IPS DF 6.9 (cell line): ENCODE results near the gene APOBEC4.

Experiments used
- DNase-seq: peaks from one replicate; pipeline ENCODE4 v3.0.0-alpha.2; 2013; ENCODE audit warnings: low read depth, low spot score
- H3K27ac ChIP-seq: one replicate; pipeline ENCODE4 v1.5.1; 2013; ENCODE audit warnings: low read length, control low read depth
- H3K27me3 ChIP-seq: 2 replicates; pipeline ENCODE4 v1.6.1; 2013; ENCODE audit warnings: mild to moderate bottlenecking, low read length; ENCODE audit not compliant: control insufficient read depth, insufficient read depth
- H3K36me3 ChIP-seq: 2 replicates; pipeline ENCODE4 v1.6.1; 2013; ENCODE audit warnings: low read length; ENCODE audit not compliant: control insufficient read depth, insufficient read depth
- H3K4me1 ChIP-seq: 2 replicates; pipeline ENCODE4 v1.6.1; 2013; ENCODE audit warnings: low read length; ENCODE audit not compliant: control insufficient read depth, insufficient read depth
- H3K4me3 ChIP-seq: 2 replicates; pipeline ENCODE4 v1.5.1; 2013; ENCODE audit warnings: mild to moderate bottlenecking, low read length
- H3K9me3 ChIP-seq: 2 replicates; pipeline ENCODE4 v1.6.1; 2013; ENCODE audit warnings: low read length, inconsistent platforms; ENCODE audit not compliant: control insufficient read depth, insufficient read depth
- WGBS: extraction: QIAGEN DNeasy Blood & Tissue Kit; methylation state at CpG from one replicate; pipeline ENCODE4 v1.1.7; 2013; ENCODE audit warnings: mixed read lengths, missing lambda C conversion rate; ENCODE audit not compliant: insufficient read length, insufficient coverage; 5-methylcytosine and 5-hydroxymethylcytosine counted together

Gene APOBEC4, protein sequence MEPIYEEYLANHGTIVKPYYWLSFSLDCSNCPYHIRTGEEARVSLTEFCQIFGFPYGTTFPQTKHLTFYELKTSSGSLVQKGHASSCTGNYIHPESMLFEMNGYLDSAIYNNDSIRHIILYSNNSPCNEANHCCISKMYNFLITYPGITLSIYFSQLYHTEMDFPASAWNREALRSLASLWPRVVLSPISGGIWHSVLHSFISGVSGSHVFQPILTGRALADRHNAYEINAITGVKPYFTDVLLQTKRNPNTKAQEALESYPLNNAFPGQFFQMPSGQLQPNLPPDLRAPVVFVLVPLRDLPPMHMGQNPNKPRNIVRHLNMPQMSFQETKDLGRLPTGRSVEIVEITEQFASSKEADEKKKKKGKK

DNA sequence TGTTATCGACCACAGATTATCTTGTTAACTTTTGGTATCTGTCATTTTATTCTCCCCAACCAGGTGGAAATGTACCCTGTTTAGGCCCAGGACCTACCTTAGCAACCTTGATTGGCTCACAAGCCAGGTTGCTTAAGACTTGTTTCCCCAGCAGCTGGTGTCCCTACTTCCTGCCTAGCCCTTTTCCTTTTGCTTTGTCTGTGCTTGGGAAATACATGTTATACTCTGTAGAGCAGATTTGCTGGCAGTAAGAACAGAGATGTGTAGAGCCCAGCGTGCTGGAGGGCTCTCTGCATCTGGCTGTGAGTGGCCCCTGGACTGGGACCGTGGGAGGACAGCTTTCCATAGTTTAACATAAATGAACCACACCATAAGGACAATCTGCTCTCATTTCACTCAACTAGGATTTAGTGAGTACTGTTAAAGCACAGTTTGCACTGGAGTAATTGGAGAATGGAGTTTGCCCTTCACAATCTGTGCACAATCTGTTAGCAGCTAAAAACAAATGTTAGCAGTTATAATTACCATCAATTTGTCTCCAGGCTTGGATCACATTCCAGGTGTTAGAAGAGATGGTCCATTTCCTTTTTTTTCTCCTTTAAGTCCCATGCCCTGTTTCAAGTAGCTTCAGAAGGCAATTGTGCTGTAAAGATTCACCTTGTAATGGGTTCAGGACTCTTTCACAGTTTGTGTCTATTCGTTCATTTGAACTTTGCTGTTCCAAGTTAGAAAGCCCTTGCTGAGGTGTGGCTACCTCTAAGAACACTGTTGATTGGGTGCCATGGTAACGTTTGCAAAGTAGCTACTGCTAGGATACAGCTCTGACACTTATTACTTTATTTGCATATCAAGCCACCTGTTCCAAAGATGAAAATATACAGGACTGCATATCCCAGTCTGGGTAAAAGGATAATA, at the start of gene APOBEC4:
Gene APOBEC4 (minus strand): TSS at position 770 of the 915 bp plus-strand sequence. CDS start 4,535 bp downstream, outside the sequence.
- Histone ChIP-seq H3K4me1 (no peaks in the 10 kb centered on the region), H3K4me3 (no peak within 1 kb of the TSS), H3K9me3 (no peaks in the 10 kb centered on the region), H3K27me3 (no peaks in the 10 kb centered on the region), H3K36me3 (no peaks in the 10 kb centered on the region), H3K27ac (no peak within 1 kb of the TSS)
- no CpG with 5 or more reads among the region's 5 CpGs for WGBS
- no peak for DNase-seq

DNA sequence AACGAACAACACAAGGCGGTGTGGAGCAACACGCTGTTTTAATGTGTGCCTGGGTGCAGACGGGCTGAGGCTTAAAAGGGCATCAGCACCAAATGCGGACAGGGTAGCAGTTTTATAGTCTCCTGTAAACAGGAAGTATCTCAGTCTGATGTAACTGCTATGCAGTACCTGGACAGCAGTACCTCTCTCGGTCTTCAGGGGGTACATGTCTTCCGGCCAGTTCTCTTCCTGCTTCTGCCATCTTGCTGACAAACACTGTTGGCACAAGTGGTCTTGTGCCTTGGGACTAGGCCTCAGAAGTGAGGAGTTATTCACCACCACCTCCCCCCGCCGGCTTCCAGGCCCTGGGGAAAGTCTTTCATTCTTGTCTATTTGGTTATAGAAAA, 49.7 kb upstream of the APOBEC4 start:
- no CpG with 5 or more reads among the region's 9 CpGs for WGBS
- DNase-seq = no peak
- no peak overlapping the region for H3K4me3 ChIP-seq
- H3K4me1 ChIP-seq = no peaks in the 10 kb centered on the region
- H3K27ac ChIP-seq = no peak overlapping the region
- no peaks in the 10 kb centered on the region for H3K36me3 ChIP-seq
- H3K27me3 ChIP-seq = no peaks in the 10 kb centered on the region
- no peaks in the 10 kb centered on the region for H3K9me3 ChIP-seq

DNA sequence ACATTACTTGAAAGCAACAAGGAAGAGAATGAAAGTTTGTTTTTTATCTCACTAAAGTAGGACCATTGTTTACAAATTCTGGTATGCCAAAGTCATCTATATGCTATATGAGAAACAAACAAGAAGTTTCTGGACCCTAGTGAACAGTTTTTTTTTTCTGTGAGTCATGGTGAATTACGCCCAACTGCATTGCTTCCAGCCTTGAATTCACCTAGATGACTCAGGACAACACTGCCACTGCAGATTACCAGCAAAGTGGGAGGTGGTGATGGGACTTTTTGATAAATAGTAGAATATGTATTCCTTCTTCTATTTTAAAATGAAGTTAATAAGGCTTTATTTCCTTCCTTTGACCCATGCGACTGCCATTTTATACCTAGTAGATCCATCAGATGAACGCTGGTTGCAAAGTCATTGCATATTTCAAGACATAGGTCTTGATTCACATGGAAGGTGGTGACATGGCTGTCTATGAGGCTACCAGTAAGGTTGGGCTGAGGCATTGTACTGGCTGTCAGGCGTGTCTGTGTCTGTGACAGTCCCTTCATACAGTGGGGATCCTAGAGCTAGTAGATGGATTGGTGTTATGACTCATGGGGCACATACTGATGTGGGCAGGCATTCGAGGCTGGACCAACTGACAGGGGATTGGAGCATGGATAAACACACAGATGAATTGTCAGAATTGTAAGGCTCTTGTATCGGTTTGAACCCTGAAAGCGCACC, 49.1 kb upstream of the APOBEC4 start:
- WGBS = no CpG with 5 or more reads among the region's 7 CpGs
- no peak overlapping the region for H3K4me3 ChIP-seq
- H3K36me3 ChIP-seq = no peaks in the 10 kb centered on the region
- no peak for DNase-seq
- H3K27ac ChIP-seq = no peak overlapping the region
- no peaks in the 10 kb centered on the region for H3K4me1 ChIP-seq
- no peaks in the 10 kb centered on the region for H3K27me3 ChIP-seq
- no peaks in the 10 kb centered on the region for H3K9me3 ChIP-seq

DNA sequence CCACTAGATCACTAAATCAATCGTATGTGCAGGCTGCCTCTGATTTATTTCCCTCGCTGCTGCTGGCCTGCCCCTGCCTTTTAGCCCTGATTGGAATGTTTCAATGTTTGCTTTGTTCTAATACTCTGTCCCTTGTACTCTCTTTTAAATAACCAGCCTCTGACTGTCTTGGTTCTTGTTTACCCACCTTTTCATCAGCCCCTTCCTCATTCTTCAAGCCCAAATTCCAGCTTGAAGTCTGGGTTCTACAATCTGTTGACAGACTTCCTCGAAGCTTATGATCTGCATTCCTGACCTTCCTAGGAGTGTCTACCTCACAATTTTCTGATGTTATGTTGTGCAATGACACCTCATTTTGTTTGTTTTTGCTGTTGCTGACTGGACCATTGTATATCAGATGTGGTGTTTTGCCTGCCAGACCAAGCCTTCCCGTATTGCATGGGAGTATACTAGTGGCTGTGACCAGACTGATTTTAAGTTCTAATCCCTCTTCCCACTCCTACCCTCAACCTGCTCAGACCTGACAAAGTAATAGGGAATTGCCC, 46.6 kb upstream of the APOBEC4 start:
- no peaks in the 10 kb centered on the region for H3K4me1 ChIP-seq
- no peaks in the 10 kb centered on the region for H3K9me3 ChIP-seq
- no peak overlapping the region for H3K27ac ChIP-seq
- H3K36me3 ChIP-seq = no peaks in the 10 kb centered on the region
- H3K27me3 ChIP-seq = no peaks in the 10 kb centered on the region
- H3K4me3 ChIP-seq = no peak overlapping the region
- WGBS = no CpG with 5 or more reads among the region's 4 CpGs
- DNase-seq = no peak

DNA sequence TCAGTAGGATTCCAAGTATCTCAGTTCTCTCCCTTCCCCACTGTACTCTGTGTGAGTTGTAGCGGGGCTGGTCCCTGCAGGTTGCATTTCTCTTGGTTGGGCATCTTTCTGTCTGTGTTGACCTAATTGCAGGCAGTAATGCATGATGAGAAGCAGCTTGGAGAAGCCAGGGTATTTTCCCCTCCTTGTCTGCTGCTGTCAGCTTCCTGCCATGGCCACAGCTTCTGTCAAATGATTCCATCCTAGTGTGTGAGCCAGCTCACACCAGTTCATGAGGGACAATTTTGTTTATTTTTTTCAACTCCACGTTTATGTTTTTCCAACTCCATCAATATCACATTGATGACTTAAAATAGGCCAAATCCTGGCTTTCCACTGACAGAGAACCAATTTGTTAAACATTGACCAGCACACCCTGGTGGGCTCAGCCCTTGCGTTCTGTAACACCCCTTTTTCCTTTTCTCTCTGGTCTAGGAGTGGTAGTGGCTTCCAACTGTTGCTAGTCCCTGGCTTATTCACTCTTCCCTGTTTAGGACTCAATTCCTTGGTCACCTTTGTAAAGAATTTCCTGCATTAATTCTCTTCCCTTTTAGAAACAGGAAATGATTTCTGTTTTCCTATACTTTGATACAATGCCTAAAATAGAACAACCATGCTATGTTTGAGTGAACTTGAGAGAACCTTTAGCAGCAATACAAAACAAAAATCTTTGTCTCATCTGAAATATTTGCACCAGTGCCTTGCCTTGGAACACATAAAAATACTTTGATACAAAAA, 44.9 kb upstream of the APOBEC4 start:
- no peak for DNase-seq
- no peak overlapping the region for H3K4me3 ChIP-seq
- H3K27ac ChIP-seq = no peak overlapping the region
- H3K27me3 ChIP-seq = no peaks in the 10 kb centered on the region
- H3K36me3 ChIP-seq = no peaks in the 10 kb centered on the region
- no peaks in the 10 kb centered on the region for H3K4me1 ChIP-seq
- H3K9me3 ChIP-seq = no peaks in the 10 kb centered on the region
- no CpG with 5 or more reads among the region's 3 CpGs for WGBS

DNA sequence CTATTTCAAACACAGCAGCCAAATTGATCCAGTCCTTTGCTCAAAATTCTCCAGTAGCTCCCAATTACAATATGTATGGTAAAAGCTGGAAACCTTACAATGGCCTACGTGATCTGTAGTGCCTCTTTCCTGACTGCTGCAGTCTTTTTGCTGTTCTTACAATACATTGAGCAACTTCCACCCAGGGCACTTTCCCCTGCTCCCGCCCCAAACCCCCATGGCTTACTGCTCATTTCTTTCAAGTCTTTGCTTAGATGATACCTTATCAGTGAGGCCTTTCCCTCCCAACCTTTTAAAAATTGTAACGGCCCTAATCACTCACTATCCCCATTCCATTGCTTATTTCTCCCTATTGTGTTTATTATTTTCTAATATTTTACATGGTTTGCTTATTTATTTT, 43.9 kb upstream of the APOBEC4 start:
- no CpG with 5 or more reads among the region's 3 CpGs for WGBS
- Histone ChIP-seq H3K36me3 (no peaks in the 10 kb centered on the region), H3K27me3 (no peaks in the 10 kb centered on the region)

DNA sequence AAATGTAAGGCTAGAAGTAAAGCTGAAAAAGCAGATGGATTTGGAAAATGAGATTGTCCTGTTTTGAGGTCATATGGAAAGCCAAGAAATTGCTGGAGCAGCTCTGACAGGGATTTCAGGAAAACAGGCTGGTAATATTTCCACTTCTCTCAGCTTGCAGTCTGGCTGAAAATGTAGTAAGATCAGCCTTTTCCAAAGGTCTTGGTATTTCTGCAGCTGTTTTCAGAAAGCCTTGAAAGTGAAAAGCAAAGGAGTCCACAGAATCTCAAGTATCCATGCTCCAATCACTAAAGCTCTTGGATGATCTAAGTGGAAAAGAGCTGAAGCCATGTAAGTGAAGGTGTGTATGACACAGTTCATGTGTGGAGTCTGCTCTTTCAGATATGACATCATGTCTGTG, 41.6 kb upstream of the APOBEC4 start:
- no peaks in the 10 kb centered on the region for H3K4me1 ChIP-seq
- no peaks in the 10 kb centered on the region for H3K27me3 ChIP-seq
- no peaks in the 10 kb centered on the region for H3K9me3 ChIP-seq
- H3K36me3 ChIP-seq = no peaks in the 10 kb centered on the region
- DNase-seq = no peak
- H3K27ac ChIP-seq = no peak overlapping the region
- H3K4me3 ChIP-seq = no peak overlapping the region

More for the DNA sequence above, 43.9 kb upstream of the APOBEC4 start:
- Histone ChIP-seq H3K4me3 (no peak overlapping the region), H3K4me1 (no peaks in the 10 kb centered on the region), H3K9me3 (no peaks in the 10 kb centered on the region), H3K27ac (no peak overlapping the region)
- DNase-seq = no peak

DNA sequence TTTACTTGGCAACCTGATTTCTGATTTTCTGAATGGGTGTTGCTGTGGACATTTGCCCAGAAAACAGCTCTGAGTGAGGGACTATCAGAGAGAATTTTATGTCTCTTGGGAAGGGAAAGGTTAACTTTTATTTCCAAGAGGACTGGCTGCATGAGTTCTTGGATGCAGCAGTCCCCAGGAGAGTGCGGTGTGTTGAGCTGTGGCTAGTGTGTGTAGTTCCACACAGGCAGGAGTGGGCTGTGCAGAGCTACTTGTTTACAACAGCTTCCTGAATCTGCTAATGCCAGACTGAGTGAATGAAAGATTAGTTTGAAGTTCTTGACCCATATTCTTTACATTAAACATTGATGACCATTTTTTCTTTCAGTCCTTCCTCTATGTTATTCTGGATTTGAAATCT, 41.0 kb upstream of the APOBEC4 start:
- WGBS = no CpG with 5 or more reads among the region's 1 CpG
- no peak overlapping the region for H3K4me3 ChIP-seq
- DNase-seq = no peak
- no peaks in the 10 kb centered on the region for H3K36me3 ChIP-seq
- H3K4me1 ChIP-seq = no peaks in the 10 kb centered on the region
- no peak overlapping the region for H3K27ac ChIP-seq
- H3K9me3 ChIP-seq = no peaks in the 10 kb centered on the region
- no peaks in the 10 kb centered on the region for H3K27me3 ChIP-seq

DNA sequence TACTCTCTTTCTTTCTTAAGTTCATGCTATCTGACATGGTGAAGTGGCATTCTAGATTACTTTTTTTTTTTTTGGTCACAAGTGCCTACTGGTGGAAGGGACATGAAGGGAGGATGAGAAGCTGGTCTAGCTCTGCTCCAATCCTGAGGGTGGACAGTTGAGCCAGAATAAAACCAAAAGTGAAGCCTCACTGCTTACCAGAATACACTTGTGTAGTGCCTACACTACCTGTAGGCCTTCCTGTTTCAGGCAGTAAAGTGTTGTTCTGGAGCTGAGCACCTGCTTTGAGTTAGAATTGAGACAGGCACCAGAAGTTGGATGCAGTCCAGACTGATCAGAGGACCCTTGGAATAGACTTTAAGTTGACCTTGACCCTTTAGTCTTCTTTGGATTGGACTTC, 40.4 kb upstream of the APOBEC4 start:
- no peaks in the 10 kb centered on the region for H3K4me1 ChIP-seq
- H3K36me3 ChIP-seq = no peaks in the 10 kb centered on the region
- no peak overlapping the region for H3K4me3 ChIP-seq
- no peaks in the 10 kb centered on the region for H3K9me3 ChIP-seq
- DNase-seq = no peak
- H3K27ac ChIP-seq = no peak overlapping the region
- no peaks in the 10 kb centered on the region for H3K27me3 ChIP-seq

DNA sequence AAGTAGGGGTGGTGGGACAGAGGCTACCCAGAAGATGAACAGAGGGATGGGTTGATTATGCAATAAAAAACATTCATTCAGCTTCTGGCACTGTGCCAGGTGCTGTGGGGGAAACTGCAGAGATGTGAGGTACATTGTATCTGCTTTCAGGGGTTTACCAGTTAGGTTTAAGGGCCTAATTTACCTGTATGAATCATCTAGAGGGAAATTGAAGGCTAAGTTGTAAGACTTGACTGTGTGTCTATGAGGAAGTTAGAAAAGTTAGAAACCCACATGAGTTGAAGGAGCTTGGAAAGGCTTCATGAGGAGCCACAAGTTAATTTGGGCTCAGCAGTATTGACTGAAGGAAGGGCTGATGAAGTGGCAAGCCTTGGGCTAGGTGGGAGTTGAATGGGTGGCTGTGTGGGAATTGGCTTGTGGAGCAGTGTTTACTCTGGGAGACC, 36.7 kb upstream of the APOBEC4 start:
- no peaks in the 10 kb centered on the region for H3K27me3 ChIP-seq
- no peak for DNase-seq
- H3K36me3 ChIP-seq = no peaks in the 10 kb centered on the region
- H3K9me3 ChIP-seq = no peaks in the 10 kb centered on the region
- no peak overlapping the region for H3K4me3 ChIP-seq
- H3K4me1 ChIP-seq = no peaks in the 10 kb centered on the region
- no peak overlapping the region for H3K27ac ChIP-seq
